Measurements from ENCODE around the gene MYO18A.

DNA sequence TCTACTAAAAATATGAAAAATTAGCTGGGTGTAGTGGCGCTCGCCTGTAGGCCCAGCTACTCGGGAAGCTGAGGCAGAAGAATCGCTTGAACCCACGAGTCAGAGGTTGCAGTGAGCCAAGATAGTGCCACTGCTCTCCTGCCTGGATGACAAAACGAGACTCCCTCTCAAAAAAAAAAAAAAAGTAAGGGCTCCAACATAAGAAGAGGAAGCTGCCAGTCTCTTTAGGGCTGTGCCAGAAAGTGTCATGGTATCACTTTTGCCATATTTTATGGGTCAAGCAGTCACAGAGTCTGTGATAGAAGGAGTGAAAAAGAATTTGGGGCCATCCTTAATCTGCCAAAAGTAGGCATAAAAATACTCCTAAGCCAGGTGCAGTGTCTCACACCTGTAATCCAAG, 138.6 kb downstream of the MYO18A start:
- no peak for TF ChIP-seq POLR2A (IDR thresholded peaks at IDR 0.05)
- TF ChIP-seq, protein P1, sequence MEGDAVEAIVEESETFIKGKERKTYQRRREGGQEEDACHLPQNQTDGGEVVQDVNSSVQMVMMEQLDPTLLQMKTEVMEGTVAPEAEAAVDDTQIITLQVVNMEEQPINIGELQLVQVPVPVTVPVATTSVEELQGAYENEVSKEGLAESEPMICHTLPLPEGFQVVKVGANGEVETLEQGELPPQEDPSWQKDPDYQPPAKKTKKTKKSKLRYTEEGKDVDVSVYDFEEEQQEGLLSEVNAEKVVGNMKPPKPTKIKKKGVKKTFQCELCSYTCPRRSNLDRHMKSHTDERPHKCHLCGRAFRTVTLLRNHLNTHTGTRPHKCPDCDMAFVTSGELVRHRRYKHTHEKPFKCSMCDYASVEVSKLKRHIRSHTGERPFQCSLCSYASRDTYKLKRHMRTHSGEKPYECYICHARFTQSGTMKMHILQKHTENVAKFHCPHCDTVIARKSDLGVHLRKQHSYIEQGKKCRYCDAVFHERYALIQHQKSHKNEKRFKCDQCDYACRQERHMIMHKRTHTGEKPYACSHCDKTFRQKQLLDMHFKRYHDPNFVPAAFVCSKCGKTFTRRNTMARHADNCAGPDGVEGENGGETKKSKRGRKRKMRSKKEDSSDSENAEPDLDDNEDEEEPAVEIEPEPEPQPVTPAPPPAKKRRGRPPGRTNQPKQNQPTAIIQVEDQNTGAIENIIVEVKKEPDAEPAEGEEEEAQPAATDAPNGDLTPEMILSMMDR (IDR thresholded peaks at IDR 0.05) = no peak

Data from breast epithelium (tissue), 3 donors.